Lower leg skin (tissue), 3 donors: ENCODE measurements around the gene JMJD7.

Experiments
- CTCF ChIP-seq, 3 donors: fragments of 450-650 bp; IDR thresholded peaks; one replicate each; pipeline ENCODE4 v1.5.1; 2016; ENCODE audit warnings: antibody characterized with exemption in 3 of 3, mild to moderate bottlenecking in 3 of 3, moderate library complexity in 2 of 3
- POLR2A ChIP-seq, 2 donors: fragments of 450-650 bp; IDR thresholded peaks; one replicate each; pipeline ENCODE4 v1.6.1; 2016 to 2017; ENCODE audit warnings: antibody characterized with exemption in 2 of 2, mild to moderate bottlenecking in 1 of 2, moderate library complexity in 1 of 2

- TF ChIP-seq CTCF (IDR thresholded peaks at IDR 0.05) (no peak), POLR2A (IDR thresholded peaks at IDR 0.05) (no peak)
These were observed 22.8 kb upstream of the JMJD7 start for GRCh38 chr15:41804916-41805666.
